Amygdala (tissue), 56 donors: ENCODE data around the gene RHBDD3.
"Not testable (repeated sequence)": the region's sequence is repeated elsewhere in the genome, so short reads cannot be mapped to it uniquely, and the experiment has no call there.

ENCODE experiments used
- DNase-seq, 56 donors: peaks; one replicate each; lab custom pipeline; 2025; lab: John Stamatoyannopoulos, UW

Gene RHBDD3

DNA sequence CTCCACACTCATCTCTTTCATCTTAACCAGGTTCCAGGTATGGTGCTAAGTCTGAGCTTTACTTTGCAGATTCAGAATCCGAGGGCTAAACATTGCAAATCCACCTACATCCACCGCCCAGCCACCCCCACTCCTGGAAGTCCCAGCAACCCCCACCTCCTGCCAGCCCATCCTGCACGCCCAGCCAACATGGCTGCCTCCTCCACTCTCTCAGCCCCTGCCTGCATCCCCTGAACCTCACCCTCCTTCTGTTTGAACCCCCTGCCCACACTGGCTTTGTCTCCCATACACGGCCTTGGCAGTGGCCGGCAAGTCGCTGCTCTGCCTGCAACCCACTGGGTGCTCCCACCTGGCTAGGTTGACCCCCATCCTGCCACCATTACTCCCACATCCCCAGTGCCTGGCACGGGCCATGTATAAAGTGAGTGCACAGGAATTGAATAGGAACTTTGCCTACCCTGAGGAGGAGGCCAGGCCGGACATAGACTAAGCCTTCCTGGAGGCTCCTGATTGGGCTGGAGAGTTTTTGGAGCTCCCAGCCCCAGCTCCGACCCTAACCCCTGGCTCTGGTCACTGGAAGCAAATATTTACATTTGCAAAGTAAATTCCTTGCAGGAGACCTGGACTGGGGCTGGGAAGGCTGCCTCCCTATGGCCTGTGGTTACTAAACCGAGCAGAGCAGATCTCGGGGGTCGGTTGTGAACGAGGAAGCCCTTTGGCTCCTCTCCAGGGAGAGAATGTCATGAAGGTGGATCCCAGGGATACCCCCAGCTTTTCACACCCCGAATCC is 47.7 kb downstream of the RHBDD3 start:
- no peak for DNase-seq

DNA sequence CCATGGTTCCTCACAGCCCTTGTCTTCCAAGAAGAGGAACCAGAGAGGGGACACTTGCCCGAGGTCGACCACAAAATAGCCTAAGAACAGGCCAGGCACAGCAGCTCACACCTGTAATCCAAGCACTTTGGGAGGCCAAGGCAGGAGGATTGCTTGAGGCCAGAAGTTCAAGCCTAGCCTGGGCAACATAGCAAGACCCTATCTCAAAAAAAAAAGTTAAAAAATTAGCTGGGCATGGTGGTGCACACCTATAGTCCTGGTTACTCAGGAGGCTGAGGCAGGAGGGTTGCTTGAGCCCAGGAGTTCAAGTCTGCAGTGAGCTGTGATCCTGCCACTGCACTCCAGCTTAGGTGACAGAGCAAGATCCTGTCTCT is 48.4 kb downstream of the RHBDD3 start:
- not testable (repeated sequence) for DNase-seq

DNA sequence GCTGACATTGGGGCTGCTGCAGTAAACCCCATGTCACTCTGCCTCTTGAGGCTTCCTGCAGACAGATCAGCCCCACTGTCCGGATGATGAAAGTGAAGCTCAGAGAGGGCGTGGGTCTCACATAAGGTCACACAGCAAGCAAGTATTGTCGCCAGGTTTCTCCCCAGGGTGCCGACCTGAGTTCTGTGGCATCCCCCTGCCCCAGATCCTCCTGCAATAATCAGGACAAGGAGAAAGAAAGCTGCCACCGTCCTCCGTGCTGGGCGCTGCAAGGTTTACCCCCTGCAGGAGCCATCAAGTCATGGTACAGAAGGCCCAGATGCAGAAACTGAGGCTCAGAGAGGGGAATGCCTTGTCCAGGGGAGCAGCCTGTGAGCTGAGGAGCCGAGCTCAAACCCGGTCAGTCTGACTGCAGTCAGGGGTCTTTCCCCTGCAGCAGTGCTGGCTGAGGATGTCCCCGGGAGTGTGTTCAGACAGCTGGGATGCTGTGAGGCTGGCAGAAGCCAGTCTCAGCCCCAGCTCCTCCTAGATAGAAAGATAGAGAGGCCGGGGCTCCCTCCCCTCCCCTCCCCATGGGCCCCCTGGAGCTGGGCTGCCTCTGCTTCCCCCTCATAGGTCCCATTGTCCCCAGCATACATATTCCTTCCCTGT is 48.9 kb downstream of the RHBDD3 start:
- DNase-seq = no peak

DNA sequence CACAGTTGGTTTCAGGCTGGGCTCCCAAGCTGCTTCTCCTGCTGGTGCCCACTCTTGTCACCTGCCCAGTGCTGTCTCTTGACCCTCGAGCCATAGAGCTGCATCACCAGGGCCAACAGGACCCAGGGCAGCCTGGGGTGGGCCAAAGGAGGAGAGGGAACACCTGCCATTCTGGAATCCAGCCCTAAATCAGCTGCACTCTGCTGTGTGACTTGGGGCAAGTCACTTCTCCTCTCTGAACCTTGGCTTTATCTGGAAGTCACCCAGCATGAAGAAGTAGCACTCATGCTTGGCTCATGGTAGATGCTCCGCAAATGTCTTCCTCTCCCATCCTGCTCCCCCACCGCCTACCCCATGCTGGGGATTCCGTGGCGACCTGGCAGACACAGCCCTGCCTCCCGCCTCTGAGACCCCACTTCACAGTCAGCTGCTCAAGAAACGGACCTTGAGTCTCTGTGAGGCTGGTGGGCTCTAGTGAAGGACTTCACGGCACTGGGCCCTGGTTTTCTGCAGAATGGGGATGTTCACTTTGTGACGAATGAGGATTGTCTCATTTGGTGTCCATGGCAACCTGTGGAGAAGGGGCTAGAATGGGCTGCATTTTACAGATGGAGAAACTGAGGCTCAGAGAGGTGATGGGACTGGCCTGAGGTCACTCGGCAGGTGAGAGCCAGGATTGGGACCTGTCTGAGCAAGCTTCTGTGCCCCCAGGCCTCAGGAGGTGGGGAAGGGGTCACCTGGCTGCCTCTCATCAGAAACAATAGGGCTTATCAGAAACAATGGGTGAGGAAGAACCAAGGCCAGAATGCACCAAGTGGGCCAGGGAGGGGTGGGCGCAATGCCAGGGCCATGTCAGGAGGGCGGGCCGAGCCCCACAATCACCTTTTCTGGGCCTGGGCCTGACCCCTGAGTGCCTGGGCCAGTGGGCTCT is 49.7 kb downstream of the RHBDD3 start:
- no peak for DNase-seq

DNA sequence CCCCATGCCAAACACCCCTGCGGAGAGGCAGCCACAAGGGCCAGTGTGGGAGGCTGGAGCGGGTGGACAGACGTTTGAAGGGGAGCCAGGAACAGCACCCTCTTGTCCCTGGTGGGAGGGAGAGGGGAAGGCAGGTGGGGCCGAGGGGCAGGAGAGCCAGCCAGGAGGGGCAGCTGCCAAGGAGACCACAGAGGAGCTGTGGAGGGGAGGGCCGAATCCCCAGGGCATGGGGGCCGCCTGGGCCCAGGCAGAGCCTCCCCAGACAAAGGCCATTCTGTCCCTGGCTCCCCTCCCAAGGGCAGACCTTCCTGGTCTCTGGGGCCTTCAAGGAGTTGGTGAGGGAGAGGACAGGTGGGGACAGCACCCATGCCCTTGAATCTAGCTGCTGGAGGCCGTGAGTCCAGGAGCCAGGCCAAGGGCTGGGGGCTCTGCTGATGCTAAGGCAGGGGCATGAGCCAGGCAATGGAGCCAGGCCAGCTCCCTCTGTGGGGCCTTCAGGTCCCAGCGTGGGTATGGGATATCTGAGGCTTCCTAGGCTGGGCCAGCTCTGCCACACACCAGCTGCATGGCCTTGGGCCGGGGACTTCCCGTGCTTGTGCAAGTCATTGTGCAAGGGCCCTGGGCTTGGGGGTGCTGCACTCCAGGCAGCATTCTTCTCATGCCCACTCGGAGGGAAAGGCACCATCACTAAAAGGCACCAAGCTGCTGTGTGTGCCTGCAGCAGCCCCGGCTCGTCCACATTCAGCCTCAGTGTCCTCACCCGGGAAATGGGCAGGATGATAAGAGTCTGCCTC is 50.7 kb downstream of the RHBDD3 start:
- peak in 24 of 56 donors; percentile 24 to 56 (median 43) for DNase-seq

DNA sequence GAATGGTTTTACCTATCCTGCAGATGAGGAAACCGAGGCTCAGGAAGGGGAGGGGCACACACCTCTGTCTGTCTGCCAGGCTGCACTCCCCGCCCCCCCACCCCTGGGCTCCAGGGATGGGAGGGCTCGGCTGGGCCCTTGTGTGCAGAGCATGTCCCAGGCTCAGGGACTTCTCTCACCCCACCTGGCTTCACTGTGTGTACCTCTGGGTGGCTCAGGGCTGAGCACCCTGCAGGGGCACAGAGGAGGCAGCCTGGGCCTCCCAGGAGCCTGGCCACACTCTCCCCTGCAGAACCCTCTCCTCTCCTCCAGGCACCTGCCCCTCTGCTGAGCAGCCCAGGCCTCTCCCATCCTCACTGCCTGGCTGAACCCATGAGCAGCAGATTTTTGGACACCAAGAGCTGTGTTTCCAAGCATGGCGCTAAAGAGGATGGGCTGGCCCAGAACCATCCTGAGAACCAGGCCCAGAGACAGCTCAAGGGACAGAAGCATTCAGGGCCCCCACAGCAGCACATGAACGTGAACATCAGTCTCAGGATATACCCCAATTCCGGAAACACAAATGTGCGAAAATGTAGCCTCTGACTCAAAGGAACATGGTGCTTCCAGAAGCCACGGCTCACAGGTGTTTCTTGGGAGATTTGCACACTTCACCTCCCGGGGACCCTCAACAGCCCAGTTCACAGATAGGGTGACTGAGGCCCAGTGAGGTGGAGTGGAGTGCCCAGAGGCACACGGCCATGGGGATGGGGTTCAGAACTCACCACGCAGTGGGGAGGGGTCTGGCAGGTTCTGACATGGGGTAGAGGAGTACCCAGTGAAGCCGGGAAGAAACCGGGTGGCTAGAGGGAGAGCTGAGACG is 51.5 kb downstream of the RHBDD3 start:
- no peak for DNase-seq

DNA sequence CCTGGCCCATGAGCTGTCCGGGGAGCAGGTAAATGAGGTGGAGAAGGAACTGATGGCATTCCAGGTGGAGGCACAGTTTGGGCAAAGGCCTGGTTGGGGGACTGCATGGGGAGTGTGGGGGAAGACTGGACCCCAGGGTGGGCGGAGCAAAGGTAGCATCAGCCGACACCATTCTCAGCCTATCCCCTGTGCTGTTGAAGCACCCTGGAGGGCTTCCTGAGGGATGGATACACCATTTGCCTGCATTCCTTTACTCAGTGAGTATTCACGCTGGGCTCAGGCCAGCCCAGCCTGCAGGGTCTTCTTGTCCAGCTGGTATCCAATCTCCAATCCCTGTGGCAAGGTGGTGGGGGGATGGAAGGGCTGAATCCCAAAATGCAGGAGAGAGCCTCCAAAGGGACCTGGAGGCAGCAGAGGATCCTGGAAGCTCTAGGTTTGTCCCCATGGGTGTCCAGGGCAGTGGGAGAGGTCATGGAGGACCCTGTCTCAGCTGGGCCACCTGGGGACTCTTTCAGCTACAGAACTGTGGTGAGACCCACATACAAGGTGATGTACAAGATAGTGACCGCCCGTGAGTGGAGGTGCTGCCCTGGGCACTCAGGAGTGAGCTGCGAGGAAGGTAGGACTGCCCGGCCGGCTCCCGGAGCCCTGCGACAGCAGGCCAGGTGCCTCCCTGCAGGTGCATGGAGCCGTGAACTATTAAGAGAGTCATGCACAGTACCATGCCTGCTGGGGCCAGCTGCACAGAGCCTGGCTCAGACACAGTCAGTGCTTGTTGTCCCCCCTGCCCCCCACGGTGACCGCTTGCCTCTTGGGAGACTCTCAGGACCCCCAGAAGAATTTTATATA is 52.5 kb downstream of the RHBDD3 start:
- DNase-seq = no peak

DNA sequence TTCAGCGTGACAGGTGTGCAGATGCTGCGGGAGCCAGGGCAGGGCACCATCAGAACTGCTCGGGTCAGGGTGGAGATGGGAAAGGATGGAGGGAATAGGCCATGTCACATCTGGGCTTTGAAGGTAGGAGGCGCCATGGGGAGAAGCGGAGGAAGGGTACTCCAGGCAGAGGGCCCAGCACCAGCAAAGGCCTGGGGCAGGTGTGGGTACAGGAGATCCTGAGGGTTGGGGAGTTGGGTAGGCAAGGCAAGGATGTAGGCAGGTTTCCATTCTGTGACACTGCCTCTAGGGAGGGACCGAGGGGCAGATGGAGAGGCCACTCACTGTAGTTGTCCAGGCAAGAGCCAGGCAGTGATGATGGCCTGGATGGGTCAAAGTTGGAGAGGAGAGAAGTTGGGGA is 53.5 kb downstream of the RHBDD3 start:
- DNase-seq = no peak

DNA sequence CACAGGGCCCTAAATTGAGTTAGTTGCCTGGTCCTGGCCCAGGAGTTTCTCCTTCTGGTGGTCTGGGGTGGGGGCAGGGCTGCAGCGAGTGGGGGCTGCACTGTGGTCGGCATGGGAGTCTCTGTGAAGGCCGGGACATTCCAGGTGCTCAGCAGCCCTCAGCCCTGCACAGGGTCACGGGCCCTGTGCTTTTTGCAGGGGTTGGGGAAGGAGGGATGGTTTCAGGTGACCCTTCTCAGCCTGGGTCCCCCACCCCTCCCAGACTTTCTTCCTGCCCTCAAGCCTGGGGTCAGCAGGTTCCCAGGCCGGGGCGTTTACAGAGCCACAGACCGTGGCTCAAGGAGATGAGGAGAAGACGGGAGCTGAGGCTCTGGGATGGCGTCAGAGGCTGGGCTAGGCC is 54.3 kb downstream of the RHBDD3 start:
- no peak for DNase-seq

DNA sequence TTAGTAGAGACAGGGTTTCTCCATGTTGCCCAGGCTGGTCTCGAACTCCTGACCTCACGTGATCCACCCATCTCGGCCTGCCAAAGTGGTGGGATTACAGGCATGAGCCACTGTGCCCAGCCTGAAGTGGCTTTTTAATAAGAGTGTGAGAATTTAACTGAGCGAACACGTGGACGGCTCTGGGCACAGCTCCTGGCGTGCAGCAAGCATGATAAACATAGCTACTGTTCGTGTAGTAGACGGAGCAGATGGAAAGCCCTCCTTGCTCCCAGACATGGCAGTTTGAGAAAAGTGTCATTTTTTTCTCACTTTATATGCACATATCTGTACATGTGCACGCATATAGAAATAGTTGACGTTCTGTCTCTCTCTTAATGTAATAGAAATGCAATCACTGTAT is 55.0 kb downstream of the RHBDD3 start:
- peak in 4 of 56 donors; percentile 13 to 38 (median 18) for DNase-seq

DNA sequence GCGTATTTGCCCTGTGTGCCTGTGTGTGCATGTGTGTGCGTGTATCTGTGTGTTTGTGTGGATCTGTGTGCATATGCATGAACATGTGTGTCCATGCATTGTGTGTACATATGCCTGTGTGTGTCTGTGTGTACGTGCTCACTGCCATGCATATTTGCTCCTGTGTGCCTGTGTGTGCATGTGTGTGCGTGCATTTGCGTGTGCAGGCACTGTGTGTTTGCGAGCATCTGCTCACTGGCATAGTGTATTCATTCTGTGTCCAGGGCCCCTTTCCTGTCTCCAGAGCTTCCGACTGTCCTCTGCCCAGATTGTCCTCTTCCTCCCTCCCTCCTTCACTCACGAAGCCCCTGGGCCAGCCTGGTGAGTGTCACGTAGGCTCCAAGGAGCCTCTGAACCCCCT is 56.3 kb downstream of the RHBDD3 start:
- DNase-seq = no peak

DNA sequence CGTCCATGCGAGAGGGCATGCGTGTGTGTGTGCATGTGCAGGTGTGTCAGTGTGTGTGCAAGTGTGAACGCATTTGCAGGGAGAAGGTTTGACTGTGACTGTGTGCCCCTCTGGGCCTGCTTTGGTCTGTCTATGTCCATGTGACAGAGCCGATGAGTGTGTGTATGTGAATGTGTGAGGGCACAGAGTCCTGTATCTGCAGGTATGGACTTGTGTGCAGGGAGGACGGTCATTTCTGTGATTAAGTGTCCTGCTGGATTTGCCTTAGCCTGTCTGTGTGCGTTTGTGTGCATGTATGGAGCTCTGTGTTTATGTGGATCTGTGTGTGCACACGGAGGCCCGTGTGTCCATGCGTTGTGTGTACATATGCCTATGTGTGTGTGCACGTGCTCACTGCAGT is 56.7 kb downstream of the RHBDD3 start:
- DNase-seq = no peak
